Endothelial cell of umbilical vein (primary cell): Measurements from ENCODE around the gene NDUFS4. TPM values are rescaled to one million over a fixed set of nuclear protein-coding genes. Genes with fewer than 3 reads are reported as not detected.
A peak's percentile ranks its signal among the peaks of the same experiment; 100 is the strongest.

Experiments
- BruUV-seq: library from RNA; stranded (reverse); fragments of 400-500 nt; replicated peaks from 2 replicates; lab custom pipeline; 2021; lab: Mats Ljungman, UMichigan
- CTCF ChIA-PET: fragments of 300-600, 350-600 bp; sonication (Branson Sonifier 250); formaldehyde crosslinking; loops from one replicate; lab custom pipeline; 2021; ENCODE audit warnings: antibody characterized with exemption, inconsistent platforms; lab: Charles Lee
- POLR2A ChIA-PET: fragments of 300-600, 350-600 bp; sonication (Branson Sonifier 250); formaldehyde crosslinking; loops from one replicate; lab custom pipeline; 2021; ENCODE audit warnings: antibody characterized with exemption, inconsistent platforms; lab: Charles Lee
- DNase-seq: peaks from one replicate; pipeline ENCODE4 v3.0.0-alpha.2; 2011; ENCODE audit warnings: low read depth, low spot score
- FAIRE-seq: peaks from 2 replicates; lab custom pipeline; 2011; peaks lifted over from hg19 to GRCh38; lab: Jason Lieb, UNC
- H2AFZ ChIP-seq: 2 replicates; pipeline ENCODE4 v1.6.0; 2012; ENCODE audit warnings: low read depth, low read length, control low read depth, inconsistent platforms
- H3K27ac ChIP-seq: 2 replicates; pipeline ENCODE4 v1.5.1; 2011; ENCODE audit warnings: low read depth, mild to moderate bottlenecking, control low read depth, low read length, moderate library complexity; ENCODE audit not compliant: insufficient read depth
- H3K27me3 ChIP-seq, 2 experiments: 2 replicates each; pipeline versions ENCODE4 v1.6.0 to v1.6.1; 2011; ENCODE audit warnings: low read length in 2 of 2, mixed read lengths in 1 of 2; ENCODE audit not compliant: control insufficient read depth in 2 of 2, insufficient read depth in 2 of 2
- H3K36me3 ChIP-seq, 2 experiments: 2 replicates in 1 of 2; 3 replicates in 1 of 2; pipeline ENCODE4 v1.5.1; 2011; ENCODE audit warnings: low read length in 2 of 2, mild to moderate bottlenecking in 1 of 2, moderate library complexity in 1 of 2; ENCODE audit not compliant: control insufficient read depth in 2 of 2, insufficient read depth in 2 of 2; ENCODE audit errors: extremely low read depth in 1 of 2
- H3K4me1 ChIP-seq: 3 replicates; pipeline ENCODE4 v1.5.1; 2011; ENCODE audit warnings: mild to moderate bottlenecking, low read length; ENCODE audit not compliant: control insufficient read depth, insufficient read depth; ENCODE audit errors: extremely low read depth
- H3K4me2 ChIP-seq: 2 replicates; pipeline ENCODE4 v1.6.1; 2011; ENCODE audit warnings: low read length, control low read depth, mixed read lengths; ENCODE audit not compliant: insufficient read depth
- H3K4me3 ChIP-seq, 3 experiments: fragments of 200-600 bp in 1 of 3; sonication (generic), shearing (Covaris generic) in 1 of 3; replicated peaks in 1 of 3; 2 replicates each; pipeline ENCODE4 v1.5.1; 2011 to 2016; ENCODE audit warnings: control low read depth in 3 of 3, low read length in 3 of 3, mild to moderate bottlenecking in 2 of 3, inconsistent platforms in 1 of 3, low read depth in 1 of 3, moderate library complexity in 1 of 3; ENCODE audit not compliant: insufficient read depth in 1 of 3
- H3K79me2 ChIP-seq: 2 replicates; pipeline ENCODE4 v1.6.0; 2012; ENCODE audit warnings: low read length, inconsistent platforms; ENCODE audit not compliant: control insufficient read depth, insufficient read depth
- H3K9ac ChIP-seq: replicated peaks from 2 replicates; pipeline ENCODE3; 2011; ENCODE audit warnings: low read length, control low read depth; ENCODE audit not compliant: insufficient read depth; ENCODE audit errors: extremely low read depth
- H3K9me1 ChIP-seq: replicated peaks from 3 replicates; pipeline ENCODE4 v1.6.0; 2011; ENCODE audit warnings: mild to moderate bottlenecking, low read length; ENCODE audit not compliant: control insufficient read depth, insufficient read depth; ENCODE audit errors: extremely low read depth
- H3K9me3 ChIP-seq: replicated peaks from 2 replicates; pipeline ENCODE4 v1.5.1; 2012; ENCODE audit warnings: low read length, inconsistent platforms; ENCODE audit not compliant: control insufficient read depth, insufficient read depth
- H4K20me1 ChIP-seq: replicated peaks from 2 replicates; pipeline ENCODE3; 2011; ENCODE audit warnings: mild to moderate bottlenecking, low read length; ENCODE audit not compliant: control insufficient read depth, insufficient read depth; ENCODE audit errors: extremely low read depth
- EZH2 ChIP-seq: IDR thresholded peaks from 2 replicates; pipeline ENCODE4 v1.6.1; 2012; ENCODE audit warnings: borderline replicate concordance, low read depth, mild to moderate bottlenecking, moderate library complexity, low read length, inconsistent platforms; ENCODE audit not compliant: severe bottlenecking
- FOS ChIP-seq: IDR thresholded peaks from 2 replicates; pipeline ENCODE4 v1.6.1; 2011; ENCODE audit warnings: mild to moderate bottlenecking, low read length, moderate library complexity, borderline replicate concordance; ENCODE audit not compliant: insufficient read depth
- GATA2 ChIP-seq: IDR thresholded peaks from 2 replicates; pipeline ENCODE4 v1.7.0; 2011; ENCODE audit warnings: low read depth, mild to moderate bottlenecking, moderate library complexity, mixed read lengths, low read length; ENCODE audit not compliant: insufficient read length, insufficient read depth
- JUN ChIP-seq: IDR thresholded peaks from 2 replicates; pipeline ENCODE4 v1.6.1; 2011; ENCODE audit warnings: borderline replicate concordance, low read depth; ENCODE audit not compliant: insufficient read length, insufficient read depth
- MAX ChIP-seq: IDR thresholded peaks from 2 replicates; pipeline ENCODE4 v1.6.1; 2011; ENCODE audit not compliant: insufficient read depth, insufficient read length
- MYC ChIP-seq: IDR thresholded peaks from one replicate; pipeline ENCODE4 v1.6.1; 2011; ENCODE audit warnings: mild to moderate bottlenecking, low read depth, low read length
- POLR2A ChIP-seq: IDR thresholded peaks from 2 replicates; pipeline ENCODE4 v1.6.1; 2012; ENCODE audit warnings: low read depth, mild to moderate bottlenecking, control low read depth, low read length
- POLR2AphosphoS5 ChIP-seq: IDR thresholded peaks from 2 replicates; pipeline ENCODE4 v1.6.1; 2012; ENCODE audit warnings: low read depth, mild to moderate bottlenecking, control low read depth, low read length, moderate library complexity; ENCODE audit not compliant: insufficient read depth
- dilution Hi-C: fragments of 300-500 bp; cut with MboI; formaldehyde crosslinking; loops from one replicate; pipeline ENCODE4 v1.15.0; 2019; ENCODE audit warnings: low sequenced_read_pairs; ENCODE audit not compliant: extremely low pct_ligation_motif_present
- intact Hi-C: fragments of 100-400 bp; cut with micrococcal nuclease; formaldehyde crosslinking; loops from one replicate; pipeline ENCODE4 v1.10.0; 2022
- polyA plus RNA-seq, 4 experiments: library from polyadenylated mRNA; depleted of rRNA in 3 of 4; stranded (reverse) in 3 of 4; unstranded in 1 of 4; fragments of >200 nt; gene quantifications; 2 replicates each; pipeline versions ENCODE4 v1.2.1 to v1.2.3, GENCODE V29; 2011 to 2012; ENCODE audit warnings: missing spikeins in 1 of 4
- total RNA-seq: library from RNA; stranded (reverse); gene quantifications from 2 replicates; pipeline ENCODE4 v1.2.3, GENCODE V29; 2021
- TF ChIP-seq, protein P1 (sequence below), 2 donors: IDR thresholded peaks; 1 replicate in 1 of 2; 2 replicates in 1 of 2; pipeline ENCODE4 v1.5.1; 2011; ENCODE audit warnings: low read length in 2 of 2, mild to moderate bottlenecking in 2 of 2, moderate library complexity in 2 of 2, control low read depth in 1 of 2, inconsistent platforms in 1 of 2, low read depth in 1 of 2; ENCODE audit not compliant: insufficient read depth in 1 of 2; ENCODE audit errors: extremely low read depth in 1 of 2

The NDUFS4 gene
- total and polyA plus RNA-seq, 2 donors (not counting 3 experiments of a cell fraction or from before 2014, with no cell fraction given) = 70.4 to 76.2 TPM

DNA sequence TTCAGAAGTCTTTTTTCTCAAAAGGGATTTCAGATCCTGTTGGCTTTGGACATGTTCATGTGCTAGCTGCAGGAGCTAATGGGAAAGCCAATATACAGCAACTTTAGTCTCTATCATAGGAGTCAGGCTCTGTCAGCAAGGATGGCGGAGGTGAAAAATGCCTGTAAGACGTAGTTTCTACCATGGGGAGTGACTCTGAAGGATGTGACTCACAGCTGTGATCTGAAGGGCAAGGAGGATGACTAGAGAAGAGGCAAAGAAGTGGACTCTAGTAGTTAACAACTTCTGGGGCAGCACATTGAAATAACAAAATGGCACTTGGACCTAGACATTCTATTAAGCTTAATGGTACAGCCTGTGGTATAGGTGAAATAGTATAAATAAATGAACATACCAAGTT is 3.1 kb upstream of the NDUFS4 start:
- Histone ChIP-seq H3K9me1 (no peaks in the 10 kb centered on the region), H3K79me2 (peaks cover 19% of the 10 kb centered on the region), H4K20me1 (no peaks in the 10 kb centered on the region), H3K27ac (no peak overlapping the region), H3K4me3 (no peak overlapping the region), H3K9me3 (peaks cover 2% of the 10 kb centered on the region), H3K4me2 (no peak overlapping the region), H3K9ac (no peak overlapping the region), H2AFZ (no peak overlapping the region), H3K27me3 (peaks cover 3 to 41% of the 10 kb centered on the region in 2 experiments), H3K36me3 (no peaks in the 10 kb centered on the region), H3K4me1 (peaks cover 10% of the 10 kb centered on the region)
- dilution Hi-C loops (no loop called here), intact Hi-C loops (no loop called here)
- CTCF ChIA-PET = no interaction called here
- no peak for TF ChIP-seq MAX
- TF ChIP-seq FOS = peak; percentile 10
- TF ChIP-seq EZH2 = no peak
- no peak for TF ChIP-seq MYC
- TF ChIP-seq, protein P1, sequence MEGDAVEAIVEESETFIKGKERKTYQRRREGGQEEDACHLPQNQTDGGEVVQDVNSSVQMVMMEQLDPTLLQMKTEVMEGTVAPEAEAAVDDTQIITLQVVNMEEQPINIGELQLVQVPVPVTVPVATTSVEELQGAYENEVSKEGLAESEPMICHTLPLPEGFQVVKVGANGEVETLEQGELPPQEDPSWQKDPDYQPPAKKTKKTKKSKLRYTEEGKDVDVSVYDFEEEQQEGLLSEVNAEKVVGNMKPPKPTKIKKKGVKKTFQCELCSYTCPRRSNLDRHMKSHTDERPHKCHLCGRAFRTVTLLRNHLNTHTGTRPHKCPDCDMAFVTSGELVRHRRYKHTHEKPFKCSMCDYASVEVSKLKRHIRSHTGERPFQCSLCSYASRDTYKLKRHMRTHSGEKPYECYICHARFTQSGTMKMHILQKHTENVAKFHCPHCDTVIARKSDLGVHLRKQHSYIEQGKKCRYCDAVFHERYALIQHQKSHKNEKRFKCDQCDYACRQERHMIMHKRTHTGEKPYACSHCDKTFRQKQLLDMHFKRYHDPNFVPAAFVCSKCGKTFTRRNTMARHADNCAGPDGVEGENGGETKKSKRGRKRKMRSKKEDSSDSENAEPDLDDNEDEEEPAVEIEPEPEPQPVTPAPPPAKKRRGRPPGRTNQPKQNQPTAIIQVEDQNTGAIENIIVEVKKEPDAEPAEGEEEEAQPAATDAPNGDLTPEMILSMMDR (IDR thresholded peaks at IDR 0.05; ENCODE audit: extremely low read depth in 1 of 2, insufficient read depth in 1 of 2, low read depth in 1 of 2, low read length in 2 of 2) = no peak
- TF ChIP-seq POLR2A = no peak
- no peak for TF ChIP-seq JUN
- POLR2A ChIA-PET = no interaction called here
- BruUV-seq = no TSS peak
- no peak for DNase-seq
- no peak for FAIRE-seq

DNA sequence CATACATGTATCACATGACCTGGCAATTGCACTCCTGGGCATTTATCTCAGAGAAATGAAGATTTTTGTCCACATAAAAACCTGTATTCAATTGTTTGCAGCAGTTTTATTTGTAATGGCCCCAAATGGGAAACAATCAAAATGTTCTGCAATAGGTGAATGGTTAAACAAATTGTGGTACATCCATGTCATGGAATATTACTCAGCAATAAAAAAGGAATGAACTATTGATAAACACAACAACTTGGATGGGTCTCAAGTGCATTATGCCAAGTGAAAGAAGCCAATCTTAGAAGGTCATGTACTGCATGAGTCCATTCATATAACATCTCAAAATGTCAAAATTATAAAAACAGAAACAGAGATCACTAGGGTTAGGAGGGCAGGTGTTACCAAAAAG is 1.5 kb upstream of the NDUFS4 start:
- intact Hi-C loops = no loop called here
- DNase-seq = no peak
- BruUV-seq = no TSS peak
- TF ChIP-seq FOS = no peak
- TF ChIP-seq, protein P1 (IDR thresholded peaks at IDR 0.05; ENCODE audit: extremely low read depth in 1 of 2, insufficient read depth in 1 of 2, low read depth in 1 of 2, low read length in 2 of 2) = no peak
- TF ChIP-seq POLR2A = no peak
- no peak for TF ChIP-seq EZH2
- no peak for TF ChIP-seq MYC
- no peak for TF ChIP-seq GATA2
- TF ChIP-seq POLR2AphosphoS5 = no peak
- Histone ChIP-seq H2AFZ (no peak overlapping the region), H3K9me1 (no peaks in the 10 kb centered on the region), H3K9me3 (peaks cover 2% of the 10 kb centered on the region), H3K4me1 (peaks cover 10% of the 10 kb centered on the region), H3K9ac (no peak overlapping the region), H3K27me3 (peaks cover 3 to 38% of the 10 kb centered on the region in 2 experiments), H4K20me1 (no peaks in the 10 kb centered on the region), H3K4me2 (no peak overlapping the region), H3K79me2 (peaks cover 28% of the 10 kb centered on the region), H3K4me3 (no peak overlapping the region), H3K27ac (no peak overlapping the region), H3K36me3 (no peaks in the 10 kb centered on the region)
- ChIA-PET POLR2A (no interaction called here), CTCF (no interaction called here)
- no peak for FAIRE-seq
- dilution Hi-C loops = no loop called here
